Medulla oblongata (tissue), 1 donor: ENCODE measurements around the gene BNIP5.

Experiments
- DNase-seq: peaks from one replicate; pipeline ENCODE4 v3.0.0-alpha.2; 2015; ENCODE audit errors: extremely low spot score

Gene BNIP5

GRCh38 chr6:36266913-36267644, 69.6 kb downstream of the BNIP5 start:
- no peak for DNase-seq
